Gastrocnemius medialis (tissue), 4 donors: ENCODE measurements around the gene RBMX. TPM values are rescaled to one million over a fixed set of nuclear protein-coding genes. Genes with fewer than 3 reads are reported as not detected.
"Not testable (repeated sequence)": the region's sequence is repeated elsewhere in the genome, so short reads cannot be mapped to it uniquely, and the experiment has no call there.

Experiments
- ATAC-seq, 2 donors: fragments of 150-250 bp; one replicate each; pipeline ENCODE4 v1.9.1; 2016
- DNase-seq, 2 donors: peaks; one replicate each; pipeline ENCODE4 v3.0.0-alpha.2; 2019
- H3K27ac ChIP-seq, 4 donors: fragments of 200-600 bp; sonication (generic); 1 replicate in 1 of 4; 2 replicates in 3 of 4; pipeline ENCODE4 v1.5.1; 2016 to 2018; ENCODE audit warnings: mild to moderate bottlenecking in 2 of 4, moderate library complexity in 1 of 4
- H3K27me3 ChIP-seq, 3 donors: fragments of 200-600 bp; sonication (generic) in 2 of 3; 1 replicate in 1 of 3; 2 replicates in 2 of 3; pipeline versions ENCODE4 v1.5.1 to v1.6.0; 2016 to 2019; ENCODE audit warnings: mild to moderate bottlenecking in 1 of 3, moderate library complexity in 1 of 3
- H3K36me3 ChIP-seq, 2 donors: fragments of 200-600 bp; sonication (generic) in 1 of 2; one replicate each; pipeline ENCODE4 v1.5.1; 2017 to 2018
- H3K4me1 ChIP-seq, 2 donors: fragments of 200-600 bp; sonication (generic) in 1 of 2; one replicate each; pipeline ENCODE4 v1.5.1; 2016 to 2017; ENCODE audit warnings: mild to moderate bottlenecking in 2 of 2
- H3K4me3 ChIP-seq, 4 donors: fragments of 200-600 bp; sonication (generic) in 3 of 4; 1 replicate in 1 of 4; 2 replicates in 3 of 4; pipeline ENCODE4 v1.5.1; 2016 to 2019; ENCODE audit warnings: mild to moderate bottlenecking in 2 of 4
- H3K9me3 ChIP-seq, 3 donors: fragments of 200-600 bp; sonication (generic) in 2 of 3; 1 replicate in 1 of 3; 2 replicates in 2 of 3; pipeline ENCODE4 v1.5.1; 2016 to 2019
- POLR2A ChIP-seq, 2 donors: fragments of 450-650 bp; IDR thresholded peaks; one replicate each; pipeline ENCODE4 v1.6.1; 2017; ENCODE audit warnings: antibody characterized with exemption in 2 of 2, mild to moderate bottlenecking in 2 of 2, moderate library complexity in 2 of 2
- in situ Hi-C, 4 donors: fragments of 200-750 bp; cut with MboI; loops; one replicate each; pipeline versions ENCODE4 v1.15.0 to v1.8.0; 2017; ENCODE audit warnings: low sequenced_read_pairs in 4 of 4
- intact Hi-C: fragments of 100-400 bp; cut with DNase I; formaldehyde crosslinking; loops from one replicate; pipeline ENCODE4 v1.15.1; 2023; ENCODE audit warnings: low total_unique reads
- total RNA-seq, 4 donors: library from RNA; depleted of rRNA; stranded (reverse); fragments of >200 nt; gene quantifications; one replicate each; pipeline versions ENCODE4 v1.1.0 to v1.2.3, GENCODE V29; 2016
- TF ChIP-seq, protein P1 (sequence below), 5 experiments: fragments of 450-650 bp in 3 of 5; fragments of 200-600 bp in 2 of 5; sonication (generic) in 2 of 5; IDR thresholded peaks in 4 of 5; conservative IDR thresholded peaks in 1 of 5; 1 replicate in 4 of 5; 2 replicates in 1 of 5; pipeline ENCODE4 v1.5.1; 2016 to 2019; ENCODE audit warnings: antibody characterized with exemption in 5 of 5, mild to moderate bottlenecking in 3 of 5, moderate library complexity in 3 of 5

RBMX gene
- total RNA-seq, 4 donors from 2014 or later = 113 to 339 (median 248) TPM

DNA sequence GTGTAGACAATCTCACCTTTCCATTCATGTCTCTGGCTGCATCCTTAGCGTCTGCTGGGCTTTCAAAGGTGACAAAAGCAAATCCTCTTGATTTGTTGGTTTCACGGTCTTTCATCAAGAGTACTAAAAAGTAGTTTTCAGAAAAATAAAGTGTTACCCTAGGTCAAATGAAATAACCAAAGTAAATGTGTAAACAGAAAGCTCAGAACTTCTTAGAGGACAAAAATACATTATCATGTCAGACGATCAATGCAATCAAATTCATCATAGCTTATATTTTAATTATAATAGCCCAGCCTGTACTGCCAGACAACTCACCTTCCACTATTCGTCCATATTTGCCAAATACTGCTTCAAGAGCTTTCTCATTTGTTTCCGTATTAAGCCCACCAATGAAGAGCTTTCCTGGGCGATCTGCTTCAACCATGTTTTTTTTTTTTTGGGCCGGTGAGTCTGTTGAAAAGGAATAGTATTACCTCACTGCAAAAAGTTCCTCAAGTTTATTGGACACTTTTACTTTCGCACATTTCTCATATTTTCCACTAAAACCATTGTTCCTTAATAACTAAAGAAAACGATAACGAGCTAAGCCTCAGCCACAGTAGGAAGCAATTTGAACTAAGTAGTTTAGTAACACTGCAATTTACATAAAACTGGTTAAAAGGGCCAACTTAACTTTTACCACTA, 1.4 kb downstream of the RBMX start:
- ATAC-seq (no peak), DNase-seq (no peak)
- Histone ChIP-seq H3K27me3 (no peaks in the 10 kb centered on the region), H3K36me3 (peaks cover 0 to 32% of the 10 kb centered on the region in 2 donors), H3K4me1 (peaks cover 8 to 10% of the 10 kb centered on the region in 2 donors), H3K27ac (peak overlapping the region; percentile 95 to 98 (median 96)), H3K9me3 (no peaks in the 10 kb centered on the region), H3K4me3 (peak overlapping the region; percentile 77 to 91 (median 79))
- no peak for TF ChIP-seq POLR2A (IDR thresholded peaks at IDR 0.05)
- TF ChIP-seq, protein P1, sequence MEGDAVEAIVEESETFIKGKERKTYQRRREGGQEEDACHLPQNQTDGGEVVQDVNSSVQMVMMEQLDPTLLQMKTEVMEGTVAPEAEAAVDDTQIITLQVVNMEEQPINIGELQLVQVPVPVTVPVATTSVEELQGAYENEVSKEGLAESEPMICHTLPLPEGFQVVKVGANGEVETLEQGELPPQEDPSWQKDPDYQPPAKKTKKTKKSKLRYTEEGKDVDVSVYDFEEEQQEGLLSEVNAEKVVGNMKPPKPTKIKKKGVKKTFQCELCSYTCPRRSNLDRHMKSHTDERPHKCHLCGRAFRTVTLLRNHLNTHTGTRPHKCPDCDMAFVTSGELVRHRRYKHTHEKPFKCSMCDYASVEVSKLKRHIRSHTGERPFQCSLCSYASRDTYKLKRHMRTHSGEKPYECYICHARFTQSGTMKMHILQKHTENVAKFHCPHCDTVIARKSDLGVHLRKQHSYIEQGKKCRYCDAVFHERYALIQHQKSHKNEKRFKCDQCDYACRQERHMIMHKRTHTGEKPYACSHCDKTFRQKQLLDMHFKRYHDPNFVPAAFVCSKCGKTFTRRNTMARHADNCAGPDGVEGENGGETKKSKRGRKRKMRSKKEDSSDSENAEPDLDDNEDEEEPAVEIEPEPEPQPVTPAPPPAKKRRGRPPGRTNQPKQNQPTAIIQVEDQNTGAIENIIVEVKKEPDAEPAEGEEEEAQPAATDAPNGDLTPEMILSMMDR (IDR thresholded peaks at IDR 0.05 in 4 of 5, conservative IDR thresholded peaks at IDR 0.05 in 1 of 5) = no peak
- intact Hi-C loops = no loop called here
- in situ Hi-C loops = loop anchor here in 1 of 4 donors (25.0 kb wide), 1 partner anchor 167 kb away; no protein-coding TSS in a partner anchor

DNA sequence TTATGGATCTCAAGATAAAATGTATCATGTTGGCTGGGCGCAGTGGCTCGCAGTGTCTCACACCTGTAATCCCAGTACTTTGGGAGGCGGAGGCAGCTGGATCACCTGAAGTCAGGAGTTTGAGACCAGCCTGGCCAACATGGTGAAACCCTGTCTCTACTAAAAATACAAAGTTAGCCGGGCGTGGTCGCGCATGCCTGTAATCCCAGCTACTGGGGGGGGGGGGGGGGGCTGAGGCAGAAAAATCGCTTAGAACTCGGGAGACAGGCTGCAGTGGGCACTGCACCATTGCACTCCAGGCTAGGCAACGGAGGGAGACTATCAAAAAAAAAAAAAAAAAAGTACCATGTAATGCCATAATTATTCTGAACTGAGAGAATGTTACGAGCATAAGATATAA, 2.1 kb downstream of the RBMX start:
- intact Hi-C loops (no loop called here), in situ Hi-C loops (loop anchor here in 1 of 4 donors (25.0 kb wide), 1 partner anchor 166 kb away; no protein-coding TSS in a partner anchor)
- peaks cover 0 to 37% of the 10 kb centered on the region in 2 donors for H3K36me3 ChIP-seq
- ATAC-seq (no peak), DNase-seq (no peak)
- peak overlapping the region; percentile 77 to 91 (median 79) for H3K4me3 ChIP-seq
- H3K9me3 ChIP-seq = no peaks in the 10 kb centered on the region
- peak overlapping the region; percentile 95 to 98 (median 96) for H3K27ac ChIP-seq
- peaks cover 8 to 10% of the 10 kb centered on the region in 2 donors for H3K4me1 ChIP-seq
- TF ChIP-seq POLR2A (IDR thresholded peaks at IDR 0.05) = no peak
- TF ChIP-seq, protein P1 (IDR thresholded peaks at IDR 0.05 in 4 of 5, conservative IDR thresholded peaks at IDR 0.05 in 1 of 5) = no peak
- H3K27me3 ChIP-seq = no peaks in the 10 kb centered on the region

DNA sequence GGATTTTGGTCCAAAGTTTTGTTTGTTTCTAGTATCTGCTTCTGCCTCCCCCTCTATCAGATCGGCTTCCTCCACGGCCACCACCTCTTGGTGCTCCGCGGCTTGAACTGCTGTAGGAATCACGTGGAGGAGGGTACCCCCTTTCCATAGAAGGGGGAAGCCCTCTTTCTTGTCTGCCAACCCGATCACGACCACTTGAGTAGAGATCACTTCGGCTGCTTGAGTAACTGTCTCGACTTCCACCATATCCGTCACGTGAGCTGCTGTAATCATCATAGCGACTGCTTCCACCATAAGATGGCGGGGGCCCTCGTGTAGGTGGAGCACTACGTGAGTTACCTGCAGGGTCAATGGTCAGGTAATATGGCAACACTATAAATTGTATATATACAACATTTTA, 6.4 kb downstream of the RBMX start:
- H3K9me3 ChIP-seq, DNase-seq, ATAC-seq, in situ Hi-C loops, H3K27ac ChIP-seq, H3K27me3 ChIP-seq, intact Hi-C loops, H3K4me3 ChIP-seq: not testable (repeated sequence)
- peaks cover 10% of the 10 kb centered on the region in 2 donors for H3K4me1 ChIP-seq
- H3K36me3 ChIP-seq = peaks cover 0 to 48% of the 10 kb centered on the region in 2 donors

DNA sequence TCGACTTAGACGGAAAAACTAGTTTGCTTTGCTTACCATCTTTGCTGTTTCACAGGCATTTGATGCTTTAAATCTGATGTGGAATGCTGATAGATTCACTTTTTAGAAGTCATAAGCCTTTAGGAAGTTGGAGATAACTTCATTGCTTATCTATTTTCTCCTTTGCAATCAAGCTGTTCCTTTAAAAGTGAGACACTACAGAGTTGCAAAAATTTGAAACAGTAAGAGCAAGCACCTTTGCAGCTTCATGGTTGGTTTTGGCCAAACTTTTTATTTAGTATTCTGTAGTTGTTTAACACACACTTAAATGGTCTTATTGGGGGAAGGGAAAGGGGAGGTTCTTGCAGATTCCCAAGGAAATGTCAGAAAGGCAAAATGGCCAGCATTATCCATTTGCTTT, 7.3 kb downstream of the RBMX start:
- intact Hi-C loops, H3K27me3 ChIP-seq, ATAC-seq, H3K27ac ChIP-seq, DNase-seq, in situ Hi-C loops, H3K4me3 ChIP-seq, H3K9me3 ChIP-seq: not testable (repeated sequence)
- H3K4me1 ChIP-seq = peaks cover 5 to 10% of the 10 kb centered on the region in 2 donors
- H3K36me3 ChIP-seq = peaks cover 0 to 55% of the 10 kb centered on the region in 2 donors

DNA sequence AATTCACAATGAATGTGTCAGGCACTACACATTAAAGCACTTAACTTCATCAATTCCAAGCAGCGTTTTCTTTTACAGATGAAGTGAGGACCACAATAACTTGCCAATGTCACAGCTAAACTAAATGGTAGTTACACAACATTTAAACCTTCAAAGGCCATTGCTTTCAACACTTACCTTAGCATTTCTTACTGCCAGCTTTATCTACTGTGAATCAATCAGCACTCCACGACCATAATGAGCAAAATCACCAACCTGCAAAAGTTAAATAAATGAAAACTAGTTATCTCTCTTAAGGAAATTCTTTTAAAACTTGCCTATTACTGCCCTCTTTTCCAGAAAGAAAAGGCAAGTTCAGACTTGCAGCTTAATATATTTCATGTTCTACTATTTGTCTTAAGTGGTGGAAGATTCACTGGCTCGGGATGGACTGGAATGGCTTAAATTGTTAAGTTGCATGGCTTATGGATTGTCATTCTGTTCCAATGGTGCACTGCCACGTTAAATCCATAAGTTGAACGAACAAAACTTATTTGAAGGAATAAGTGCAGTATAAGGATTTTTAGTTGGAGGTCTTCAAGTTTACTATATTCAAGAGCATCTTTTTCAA, 8.3 kb downstream of the RBMX start:
- H3K4me1 ChIP-seq = peaks cover 3 to 7% of the 10 kb centered on the region in 2 donors
- H3K9me3 ChIP-seq = no peaks in the 10 kb centered on the region
- peaks cover 0 to 51% of the 10 kb centered on the region in 2 donors for H3K36me3 ChIP-seq
- no peak for DNase-seq
- no peak for ATAC-seq
- TF ChIP-seq, protein P1 (IDR thresholded peaks at IDR 0.05 in 4 of 5, conservative IDR thresholded peaks at IDR 0.05 in 1 of 5) = no peak
- no peak for TF ChIP-seq POLR2A (IDR thresholded peaks at IDR 0.05)
- in situ Hi-C loops (no loop called here), intact Hi-C loops (no loop called here)
- H3K27me3 ChIP-seq = no peaks in the 10 kb centered on the region
- no peak overlapping the region for H3K27ac ChIP-seq
- no peak overlapping the region for H3K4me3 ChIP-seq
